GM19452 (cell line): ENCODE measurements around the gene ENAH.
"Not testable (repeated sequence)": the region's sequence is repeated elsewhere in the genome, so short reads cannot be mapped to it uniquely, and the experiment has no call there.

Source experiments
- ATAC-seq: cut with Tn5 transposase; IDR thresholded peaks from one replicate; pipeline ENCODE4 v1.9.1; 2021; ENCODE audit not compliant: unreplicated experiment

ENAH gene

DNA sequence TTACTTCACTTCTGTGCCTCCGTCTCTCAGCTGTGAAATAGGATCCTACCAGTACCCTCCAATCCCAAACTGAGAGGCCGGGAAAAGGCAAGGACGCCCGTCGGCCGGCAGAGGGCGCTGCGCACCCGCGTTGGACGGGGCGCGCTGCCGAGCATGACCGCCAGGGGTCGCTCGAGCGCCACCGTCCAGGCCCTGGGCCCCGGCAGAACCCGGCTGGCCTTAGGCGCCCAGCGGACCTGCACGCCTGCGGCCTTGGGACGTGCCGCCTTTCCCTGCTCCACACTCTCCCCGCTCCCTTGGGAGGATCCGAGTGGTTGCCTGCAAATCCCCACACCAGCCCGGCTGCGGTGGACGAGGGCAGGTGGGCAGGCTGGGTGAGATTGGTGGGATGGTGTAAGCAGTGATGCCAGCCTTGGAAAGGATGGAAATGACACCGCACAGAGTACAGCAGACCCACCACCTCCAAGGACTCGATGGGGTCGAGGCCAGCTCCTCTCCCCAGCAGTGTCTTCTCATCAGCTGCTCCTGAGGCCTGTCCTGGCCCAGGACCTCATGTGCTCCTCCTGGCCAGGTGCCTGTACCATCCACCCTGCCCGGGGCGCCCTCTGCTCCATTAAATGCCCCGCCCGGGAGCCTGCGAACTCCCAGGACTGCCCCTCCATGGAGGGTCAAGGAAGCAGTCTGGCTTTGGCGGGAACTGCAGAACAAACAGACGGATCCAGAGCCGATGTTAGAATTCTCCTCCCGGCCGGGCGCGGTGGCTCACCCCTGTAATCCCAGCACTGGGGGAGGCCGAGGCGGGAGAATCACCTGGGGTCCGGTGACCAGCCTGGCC is 177.7 kb downstream of the ENAH start:
- peak; percentile 73 for ATAC-seq

DNA sequence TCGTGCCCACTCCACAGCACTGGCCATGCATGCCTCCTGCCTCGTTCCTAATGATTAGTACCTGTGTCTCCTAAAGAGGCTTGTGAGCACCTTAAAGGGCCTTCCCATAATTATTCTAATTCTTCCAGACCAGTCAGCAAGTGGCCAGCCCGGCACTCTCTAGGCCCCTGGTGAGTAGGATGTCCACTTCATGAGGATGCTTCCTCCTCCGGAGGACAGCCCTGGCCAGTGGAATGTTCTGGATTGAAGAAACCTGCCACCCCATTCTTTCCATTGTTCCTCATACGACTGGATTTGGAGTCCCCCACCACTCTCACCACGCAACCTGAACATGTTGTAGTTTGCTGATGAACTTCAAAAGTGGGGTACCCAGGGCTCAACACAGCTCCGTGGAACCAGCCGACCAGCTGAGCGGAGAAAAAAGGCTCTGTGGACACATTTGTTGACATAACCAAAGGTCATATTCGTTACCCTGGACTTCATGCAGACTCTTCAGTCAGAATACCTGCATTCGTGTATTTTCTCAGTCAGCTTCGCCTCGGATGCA is 178.4 kb downstream of the ENAH start:
- no peak for ATAC-seq

DNA sequence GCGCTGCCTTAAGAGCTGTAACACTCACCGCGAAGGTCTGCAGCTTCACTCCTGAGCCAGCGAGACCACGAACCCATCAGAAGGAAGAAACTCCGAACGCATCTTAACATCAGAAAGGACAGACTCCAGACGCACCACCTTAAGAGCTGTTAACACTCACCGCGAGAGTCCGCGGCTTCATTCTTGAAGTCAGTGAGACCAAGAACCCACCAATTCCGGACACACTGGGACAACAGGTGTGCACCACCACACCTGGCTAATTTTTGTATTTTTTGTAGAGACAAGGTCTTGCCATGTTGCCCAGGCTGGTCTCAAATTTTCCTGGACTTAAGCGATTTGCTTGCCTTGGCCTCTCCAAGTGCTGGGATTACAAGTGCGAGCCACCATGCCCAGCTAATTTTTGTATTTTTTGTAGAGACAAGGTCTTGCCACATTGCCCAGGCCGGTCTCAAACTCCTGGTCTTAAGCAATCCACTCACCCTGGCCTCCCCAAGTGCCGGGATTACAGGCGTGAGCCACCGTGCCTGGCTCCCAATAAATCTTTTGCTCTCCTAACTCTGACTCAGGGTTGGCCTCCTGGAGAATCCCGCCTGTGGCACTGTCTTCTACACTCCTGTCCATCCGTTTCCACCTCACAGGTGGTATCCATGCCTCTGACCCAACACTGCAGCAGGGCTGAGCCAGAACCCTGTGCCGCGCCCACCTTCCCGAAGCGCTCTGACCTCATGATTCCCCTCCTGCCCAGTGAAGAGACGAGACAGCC is 179.1 kb downstream of the ENAH start:
- ATAC-seq = not testable (repeated sequence)

DNA sequence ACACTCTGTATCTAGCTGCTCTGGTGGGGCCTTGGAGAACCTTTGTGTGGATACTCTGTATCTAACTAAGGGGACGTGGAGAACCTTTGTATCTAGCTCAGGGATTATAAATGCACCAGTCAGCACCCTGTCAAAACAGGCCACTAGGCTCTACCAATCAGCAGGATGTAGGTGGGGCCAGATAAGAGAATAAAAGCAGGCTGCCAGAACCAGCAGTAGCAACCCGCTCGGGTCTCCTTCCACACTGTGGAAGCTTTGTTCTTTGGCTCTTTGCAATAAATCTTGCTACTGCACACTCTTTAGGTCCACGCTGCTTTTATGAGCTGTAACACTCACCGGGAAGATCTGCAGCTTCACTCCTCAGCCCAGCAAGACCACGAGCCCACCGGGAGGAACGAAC is 179.7 kb downstream of the ENAH start:
- ATAC-seq = not testable (repeated sequence)

DNA sequence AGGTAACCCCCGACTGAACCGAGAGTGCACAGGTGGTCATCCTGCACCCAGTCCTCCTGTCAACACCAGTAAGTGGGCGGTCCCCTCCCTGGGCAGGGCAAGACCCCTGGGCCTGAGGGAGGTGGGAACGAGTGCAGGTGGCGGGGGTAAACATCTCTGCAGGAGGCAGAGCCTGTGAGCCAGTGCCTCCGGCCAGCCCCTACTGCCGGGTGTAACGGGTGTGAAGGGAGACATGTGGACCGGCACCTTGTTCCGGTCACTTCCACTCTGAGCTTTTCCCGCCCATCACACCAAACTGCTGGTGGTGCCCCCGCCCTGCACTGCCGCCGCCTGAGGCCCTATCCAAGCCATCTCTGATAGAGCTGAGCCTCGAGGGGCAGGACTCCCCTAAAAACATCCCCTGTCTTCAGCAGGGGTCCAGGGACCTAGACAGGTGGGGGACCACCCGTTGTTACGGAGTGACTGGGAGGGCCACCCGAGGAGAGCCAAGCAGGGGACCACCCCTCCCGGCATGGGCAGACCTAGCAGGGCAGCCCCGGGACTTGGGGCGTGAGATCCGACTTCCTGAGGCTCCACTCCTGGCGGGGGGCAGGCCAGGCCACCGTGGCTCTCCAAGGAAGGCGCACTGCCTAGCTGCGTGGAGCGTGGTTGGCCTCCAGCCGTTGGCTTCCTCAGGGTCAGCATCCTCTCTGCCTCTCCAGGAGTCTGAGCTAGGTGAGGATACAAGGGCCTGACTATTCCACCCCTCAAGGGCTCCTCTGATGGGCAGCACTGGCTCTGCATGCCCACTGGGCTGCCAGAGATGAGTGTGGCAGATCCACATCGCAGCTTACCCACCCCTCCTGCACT is 181.2 kb downstream of the ENAH start:
- no peak for ATAC-seq

DNA sequence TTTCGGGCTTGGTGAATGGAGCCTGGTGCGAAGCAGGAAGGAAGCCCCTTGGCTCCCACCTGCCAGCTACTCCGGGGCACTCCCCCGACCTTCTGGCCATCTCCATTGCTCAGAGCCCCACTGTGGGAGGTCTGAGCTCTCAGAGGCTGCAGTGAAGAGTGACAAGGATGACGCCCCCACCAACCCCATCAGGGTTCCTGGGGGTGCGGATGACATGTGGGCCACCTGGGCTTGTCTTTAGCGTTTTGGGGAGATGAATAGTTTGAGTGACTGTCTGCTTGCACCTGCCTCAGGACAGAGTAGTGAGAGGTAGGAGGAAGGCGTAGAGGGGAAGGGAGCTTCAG is 181.8 kb downstream of the ENAH start:
- ATAC-seq = no peak

DNA sequence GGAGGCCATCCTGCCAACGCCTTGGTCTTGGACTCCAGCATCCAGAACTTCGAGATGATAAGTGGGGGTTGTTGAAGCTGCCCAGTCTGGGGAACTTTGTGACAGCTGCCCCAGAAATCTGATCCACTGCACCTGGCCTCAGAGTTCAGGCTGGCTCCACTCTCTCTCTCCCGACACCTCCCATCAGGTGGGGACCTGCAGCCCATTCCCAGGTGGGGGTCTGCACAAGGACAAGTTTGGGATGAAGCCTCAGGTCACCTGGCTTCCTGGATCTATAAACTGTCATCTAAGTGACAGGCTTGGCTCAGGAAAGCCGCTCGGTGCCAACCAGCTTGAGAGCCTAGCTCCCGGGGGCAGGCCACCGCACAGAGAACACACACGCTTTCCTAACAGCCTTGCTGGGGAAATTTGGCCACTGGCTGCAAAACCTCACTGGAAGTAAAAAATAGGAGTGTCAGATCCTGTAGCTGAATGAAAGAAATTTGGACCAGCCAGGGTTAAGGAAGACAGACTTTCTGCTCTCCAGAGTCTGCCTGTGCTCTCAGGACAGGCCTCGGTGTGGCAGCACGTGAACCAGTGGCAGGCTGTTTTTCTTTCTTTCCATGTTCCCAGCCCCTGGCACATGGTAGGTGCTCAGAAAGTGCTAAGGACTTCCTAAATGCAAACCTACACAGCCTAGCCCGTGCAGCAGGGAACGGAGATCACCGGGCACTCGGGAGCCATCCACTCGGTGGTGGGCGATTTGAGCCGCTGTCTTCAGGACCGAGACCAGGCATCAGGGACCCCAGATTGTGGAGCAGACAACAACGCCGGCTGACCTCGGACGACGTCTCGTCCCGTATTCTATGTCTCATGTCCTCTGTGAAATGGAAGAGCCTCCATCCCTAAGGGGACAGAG is 182.5 kb downstream of the ENAH start:
- ATAC-seq = no peak

DNA sequence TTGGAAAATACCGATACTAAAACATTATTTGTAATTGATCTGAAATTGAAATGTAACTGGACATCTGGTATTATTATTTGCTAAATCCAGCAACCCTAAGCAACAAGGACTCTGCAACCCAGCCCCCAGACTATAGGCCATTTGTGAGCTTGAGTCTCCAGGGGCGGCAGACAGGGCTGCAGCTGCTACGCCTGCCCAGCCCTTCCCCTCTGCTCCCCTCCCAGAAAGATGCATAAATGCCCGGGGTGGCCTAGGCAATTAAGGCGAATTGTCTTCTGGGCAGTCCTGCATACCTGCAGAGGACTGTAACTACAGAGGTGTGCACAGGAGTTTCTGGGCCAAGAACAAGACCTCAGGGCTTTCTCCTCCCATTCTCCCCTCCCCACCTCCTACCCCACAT is 183.9 kb downstream of the ENAH start:
- ATAC-seq = no peak

DNA sequence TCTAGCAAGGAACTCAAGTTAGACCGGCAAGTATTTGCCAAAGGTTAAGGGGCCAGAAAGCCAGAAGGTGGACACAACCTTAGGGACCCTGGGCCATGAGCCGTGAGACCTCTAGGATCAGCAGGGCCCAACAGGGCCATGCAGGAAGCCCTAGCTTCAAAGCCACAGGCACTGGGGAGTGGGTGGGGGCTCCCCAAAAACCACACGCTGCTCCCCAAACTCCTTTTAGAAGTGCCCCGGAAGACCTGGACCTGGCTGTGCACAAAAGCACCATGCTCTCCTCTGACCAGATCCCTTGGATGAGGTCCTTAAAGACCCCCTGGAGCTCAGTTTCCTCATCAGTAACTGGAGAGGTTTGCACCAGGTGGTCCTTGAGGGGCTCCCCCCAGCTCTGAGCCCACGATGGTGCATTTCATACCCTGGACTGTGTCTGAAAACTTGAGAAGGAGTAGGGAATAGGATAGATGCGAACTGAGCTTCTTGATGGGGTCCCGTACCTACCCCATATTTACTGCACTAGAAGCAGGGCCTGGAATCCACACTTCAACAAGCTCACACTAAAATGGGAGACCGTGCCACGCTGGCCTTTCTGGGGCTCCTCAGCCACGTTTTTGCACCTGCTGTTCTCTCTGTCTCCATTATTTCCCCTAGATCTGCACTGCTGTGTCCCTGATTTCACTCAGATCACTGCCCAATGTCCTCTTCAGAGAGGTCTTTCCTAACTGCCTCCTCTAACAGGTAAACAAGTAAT is 184.5 kb downstream of the ENAH start:
- ATAC-seq = no peak

DNA sequence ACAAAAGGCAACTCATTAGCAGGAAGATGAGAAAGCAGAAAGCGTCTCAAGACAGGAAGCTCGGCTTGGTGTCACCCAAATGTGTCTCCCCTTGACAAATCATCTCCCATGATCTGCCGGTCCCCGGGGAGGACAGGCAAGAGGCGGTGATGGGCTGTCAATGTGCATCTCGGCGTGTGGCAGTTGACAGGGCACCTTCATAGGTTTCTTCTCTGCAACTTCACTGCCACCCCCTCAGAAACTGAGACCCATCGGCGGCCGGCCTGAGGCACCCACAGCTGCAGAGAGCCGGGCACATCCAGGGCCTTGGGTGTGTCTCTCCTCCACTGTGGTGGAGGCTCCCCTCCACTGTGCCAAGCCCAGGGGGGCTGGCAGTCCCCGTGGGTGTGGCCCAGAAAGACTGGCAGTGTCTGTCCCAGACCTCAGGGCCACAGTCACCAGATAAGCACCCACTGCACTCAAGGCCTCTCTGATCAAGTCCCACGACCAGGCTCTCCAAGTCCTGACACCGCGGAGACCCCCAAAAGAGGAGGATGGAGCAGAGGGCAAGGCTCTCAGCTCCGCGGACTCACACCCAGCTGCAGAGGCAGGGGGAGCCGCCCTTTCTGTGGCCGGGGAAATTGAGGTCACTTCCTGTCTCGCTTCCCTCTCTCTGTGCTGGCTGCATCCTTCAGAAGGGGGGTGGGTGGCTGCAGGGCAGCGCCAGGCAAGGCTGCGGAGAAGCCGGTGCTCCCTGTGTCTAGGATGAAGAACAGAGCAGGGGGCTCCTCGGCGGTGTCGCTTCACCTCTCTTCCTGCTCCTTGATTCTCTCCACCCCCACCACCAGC is 185.5 kb downstream of the ENAH start:
- peak; percentile 94 for ATAC-seq

DNA sequence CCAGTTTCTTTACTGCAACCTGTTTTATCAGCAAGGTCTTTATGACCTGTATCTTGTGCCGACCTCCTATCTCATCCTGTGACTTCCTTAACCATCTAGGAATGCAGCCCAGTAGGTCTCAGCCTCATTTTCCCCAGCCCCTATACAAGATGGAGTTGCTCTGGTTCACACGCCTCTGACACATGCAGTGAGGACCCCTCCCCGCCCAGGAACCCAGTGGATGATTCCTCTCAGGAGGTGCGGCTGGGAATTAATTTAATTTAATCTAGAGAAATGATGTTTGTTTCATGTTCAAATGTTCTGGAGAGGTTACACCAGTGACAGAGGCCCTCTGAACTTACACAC is 186.1 kb downstream of the ENAH start:
- no peak for ATAC-seq

DNA sequence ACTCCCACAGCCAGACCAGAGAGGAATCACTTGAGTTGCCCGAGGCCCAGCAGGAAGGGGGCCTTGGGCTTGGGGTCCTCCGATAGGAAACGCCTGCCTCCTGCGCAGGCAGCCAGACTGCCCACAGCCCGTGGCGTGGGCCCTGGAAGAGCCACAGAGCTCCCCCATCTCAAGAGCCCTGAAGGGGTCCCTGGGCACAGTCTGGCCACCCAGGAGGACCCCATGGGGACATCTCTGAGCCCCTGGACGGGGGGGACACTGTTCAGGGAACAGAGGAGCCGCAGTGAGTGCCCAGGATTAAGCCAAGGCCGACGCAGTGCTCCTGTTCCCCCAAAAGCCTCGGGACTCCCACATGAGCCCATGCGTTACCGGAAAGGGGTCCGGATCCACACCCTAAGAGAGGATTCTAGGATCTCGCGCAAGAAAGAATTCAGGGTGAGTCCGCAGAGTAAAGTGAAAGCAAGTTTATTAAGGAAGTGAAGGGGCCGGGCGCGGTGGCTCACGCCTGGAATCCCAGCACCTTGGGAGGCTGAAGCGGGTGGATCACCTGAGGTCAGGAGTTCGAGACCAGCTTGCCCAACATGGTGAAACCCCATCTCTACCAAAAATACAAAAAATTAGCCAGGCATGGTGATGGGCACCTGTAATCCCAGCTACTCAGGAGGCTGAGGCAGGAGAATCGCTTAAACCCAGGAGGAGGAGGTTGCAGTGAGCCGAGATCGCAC is 187.0 kb downstream of the ENAH start:
- no peak for ATAC-seq

DNA sequence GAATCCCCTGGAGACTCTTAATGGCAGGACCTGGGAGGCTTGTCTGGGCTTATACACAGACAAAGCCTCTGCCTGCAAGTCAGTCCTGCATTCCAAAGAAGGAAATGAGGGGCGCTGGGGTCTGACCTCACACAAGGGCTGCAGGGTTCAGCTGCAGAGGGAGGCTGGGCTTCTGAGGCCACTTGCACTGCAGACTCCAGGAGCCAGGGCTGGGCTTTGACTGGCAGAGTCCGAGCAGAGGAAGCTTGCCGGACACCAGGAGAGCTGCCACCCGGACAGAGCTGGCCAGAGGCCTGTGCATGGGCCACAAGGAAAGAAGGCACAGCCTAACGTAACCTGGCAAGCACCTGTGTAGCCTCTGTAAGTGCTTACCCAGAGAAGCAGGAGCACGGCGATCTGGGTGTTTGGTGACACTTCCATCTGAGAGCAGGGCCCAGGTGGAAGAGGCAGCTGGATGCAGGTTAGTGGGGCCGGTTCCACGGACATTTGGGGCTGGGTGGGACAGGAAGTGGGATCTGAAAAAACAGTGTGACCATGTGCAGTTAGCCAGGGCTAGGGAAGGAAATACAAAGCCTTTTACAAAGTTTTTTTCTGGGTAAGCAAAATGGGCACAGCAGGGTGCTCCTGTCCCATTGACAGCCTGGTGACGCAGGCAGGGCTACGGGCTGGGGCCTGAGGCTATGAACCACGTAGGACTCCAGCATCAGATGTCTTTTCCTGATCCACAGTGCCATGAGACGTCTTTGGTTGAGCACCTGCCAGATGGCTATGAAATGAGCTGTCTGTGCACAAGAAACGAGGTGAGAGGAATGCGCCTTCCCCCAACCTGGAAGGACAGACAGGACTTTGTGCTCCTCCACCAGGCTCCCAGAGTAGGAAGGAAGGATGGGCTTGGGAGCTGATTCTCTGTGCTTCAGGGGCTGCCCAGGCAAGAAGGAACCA is 187.8 kb downstream of the ENAH start:
- no peak for ATAC-seq

DNA sequence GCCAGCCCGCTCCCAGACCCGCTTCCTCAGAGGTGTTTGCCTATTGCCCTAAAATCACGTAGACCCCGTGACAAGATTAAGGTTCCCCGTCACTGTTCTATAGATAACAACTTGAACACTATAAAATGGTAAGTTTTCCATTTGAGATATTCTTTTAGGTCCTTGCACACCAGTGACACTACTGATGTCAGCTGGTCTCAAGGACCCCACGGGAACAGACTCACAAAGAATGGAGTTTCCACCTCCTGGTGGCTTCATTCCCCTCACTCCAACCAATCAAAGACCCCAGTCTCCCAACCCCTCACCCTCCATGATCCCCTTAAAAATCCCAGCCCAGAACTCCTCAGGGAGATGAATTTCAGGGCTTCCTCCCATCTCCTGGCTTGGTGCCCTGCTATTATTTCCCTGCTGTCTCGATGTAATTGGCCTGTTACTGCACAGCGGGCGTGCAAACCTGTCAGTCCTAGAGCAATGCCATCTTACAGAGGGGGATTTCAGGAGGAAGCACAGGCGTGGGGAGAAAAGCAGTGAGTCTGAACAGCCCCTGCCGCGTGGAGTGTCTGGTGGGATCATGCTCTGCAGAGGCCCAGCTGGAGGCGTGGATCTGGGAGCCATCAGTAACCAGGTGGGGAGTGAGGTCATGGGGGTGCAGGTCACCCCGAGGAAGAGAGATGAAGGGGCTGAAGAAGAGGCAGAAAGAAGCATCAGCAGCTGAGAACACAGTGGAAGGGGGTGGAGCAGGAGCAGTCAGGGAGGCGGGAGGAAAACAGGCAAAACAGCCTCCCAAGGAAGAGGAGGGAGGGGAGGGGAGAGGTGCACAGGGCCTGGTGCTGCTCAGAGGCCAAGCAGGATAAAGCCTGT is 190.0 kb downstream of the ENAH start:
- no peak for ATAC-seq

DNA sequence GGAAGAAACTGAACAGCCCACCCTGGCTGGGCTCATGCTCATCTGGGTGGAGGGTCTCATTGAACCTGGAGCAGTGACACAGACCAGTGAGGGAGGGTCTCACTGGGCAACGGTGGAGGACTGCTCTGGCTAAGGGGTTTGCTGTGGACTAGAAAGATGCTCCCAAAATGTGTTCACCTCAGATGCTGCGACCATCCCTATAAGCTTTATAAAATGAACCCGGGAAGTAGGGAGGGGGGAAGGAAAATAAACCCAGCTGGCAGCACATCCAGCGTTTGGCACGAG is 190.6 kb downstream of the ENAH start:
- no peak for ATAC-seq
